SH-SY5Y (cell line): ENCODE results near the gene FOXN3.

ENCODE experiments used
- GATA2 ChIP-seq: IDR thresholded peaks from 2 replicates; pipeline ENCODE4 v1.6.1; 2011; ENCODE audit warnings: mild to moderate bottlenecking, low read depth, low read length
- GATA3 ChIP-seq: IDR thresholded peaks from 2 replicates; pipeline ENCODE4 v1.6.1; 2011; ENCODE audit warnings: low read depth, mild to moderate bottlenecking, low read length, moderate library complexity

DNA sequence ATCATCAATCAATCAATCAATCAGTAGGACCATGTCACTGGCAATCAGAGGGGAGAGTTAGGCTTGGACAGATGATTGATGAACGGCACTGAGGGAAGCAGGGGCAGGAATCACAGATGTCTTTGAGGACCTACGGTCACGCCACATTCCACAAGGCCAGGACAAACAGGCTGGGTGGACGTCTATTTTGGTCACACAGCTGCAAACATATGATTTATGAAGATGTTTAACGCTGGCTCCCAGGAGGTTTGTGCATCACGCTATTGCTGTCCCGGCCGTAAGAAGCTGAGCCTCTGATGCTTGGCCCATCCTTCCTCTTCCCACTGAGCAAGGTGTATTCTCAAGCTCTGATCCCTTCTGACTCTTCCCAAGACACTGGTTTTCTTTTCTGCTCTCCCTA, 160.8 kb downstream of the FOXN3 start:
- TF ChIP-seq GATA2 (no peak), GATA3 (no peak)
